ENCODE measurements around the gene ALPL. TPM values are rescaled to one million over a fixed set of nuclear protein-coding genes. Genes with fewer than 3 reads are reported as not detected.

ALPL gene
- total RNA-seq, 1 donor from 2014 or later: not detected

GRCh38 chr1:21620496-21620895, 111.3 kb downstream of the ALPL start:
- TF ChIP-seq CTCF (conservative IDR thresholded peaks at IDR 0.05; ENCODE audit: low read depth, low read length): no peak
- no peak overlapping the region for H3K4me3 ChIP-seq (ENCODE audit: low read depth, low read length)
- no peak for DNase-seq (ENCODE audit: low read depth)

- DNase-seq (ENCODE audit: low read depth): no peak
- no peak for TF ChIP-seq CTCF (conservative IDR thresholded peaks at IDR 0.05; ENCODE audit: low read depth, low read length)
- no peak overlapping the region for H3K4me3 ChIP-seq (ENCODE audit: low read depth, low read length)
Measured at GRCh38 chr1:21621051-21621450, 111.8 kb downstream of the ALPL start.

- DNase-seq (ENCODE audit: low read depth): no peak
- TF ChIP-seq CTCF (conservative IDR thresholded peaks at IDR 0.05; ENCODE audit: low read depth, low read length): no peak
- H3K4me3 ChIP-seq (ENCODE audit: low read depth, low read length): peak overlapping the region; percentile 38
Measured at GRCh38 chr1:21621761-21622436, 112.7 kb downstream of the ALPL start.

- no peak for DNase-seq (ENCODE audit: low read depth)
- no peak overlapping the region for H3K4me3 ChIP-seq (ENCODE audit: low read depth, low read length)
- no peak for TF ChIP-seq CTCF (conservative IDR thresholded peaks at IDR 0.05; ENCODE audit: low read depth, low read length)
Measured at GRCh38 chr1:21622466-21623315, 113.5 kb downstream of the ALPL start.

- H3K4me3 ChIP-seq (ENCODE audit: low read depth, low read length): no peak overlapping the region
- no peak for TF ChIP-seq CTCF (conservative IDR thresholded peaks at IDR 0.05; ENCODE audit: low read depth, low read length)
- peak; percentile 20 for DNase-seq (ENCODE audit: low read depth)
Measured at GRCh38 chr1:21623410-21623961, 114.3 kb downstream of the ALPL start.

- no peak overlapping the region for H3K4me3 ChIP-seq (ENCODE audit: low read depth, low read length)
- DNase-seq (ENCODE audit: low read depth): no peak
- TF ChIP-seq CTCF (conservative IDR thresholded peaks at IDR 0.05; ENCODE audit: low read depth, low read length): no peak
Measured at GRCh38 chr1:21624571-21625389, 115.6 kb downstream of the ALPL start.

Data from epithelial cell of proximal tubule (primary cell).